GM12878 (cell line): ENCODE results near the gene ANP32B. TPM values are rescaled to one million over a fixed set of nuclear protein-coding genes. Genes with fewer than 3 reads are reported as not detected.

Experiments
- BRCA1 ChIP-seq: IDR thresholded peaks from 2 replicates; pipeline ENCODE4 v1.6.1; 2011; ENCODE audit warnings: low read depth, low read length, improper control_type of control experiment
- CHD2 ChIP-seq: IDR thresholded peaks from 2 replicates; pipeline ENCODE4 v1.6.1; 2011; ENCODE audit warnings: low read depth, low read length, improper control_type of control experiment, borderline replicate concordance
- CHD4 ChIP-seq: fragments of 200-600 bp; sonication (generic); IDR thresholded peaks from 2 replicates; pipeline ENCODE4 v1.6.1; 2016; ENCODE audit warnings: mild to moderate bottlenecking
- MEF2B ChIP-seq: fragments of 450-650 bp; IDR thresholded peaks from 2 replicates; pipeline ENCODE4 v1.6.1; 2018; ENCODE audit warnings: mild to moderate bottlenecking, moderate library complexity; ENCODE audit not compliant: partially characterized antibody, poor library complexity, severe bottlenecking
- MTA2 ChIP-seq: fragments of 450-650 bp; IDR thresholded peaks from 2 replicates; pipeline ENCODE4 v1.6.1; 2016; ENCODE audit warnings: low read depth, mild to moderate bottlenecking, moderate library complexity
- MYB ChIP-seq: fragments of 150-350 bp; IDR thresholded peaks from 2 replicates; pipeline ENCODE4 v1.6.1; 2014; ENCODE audit warnings: mild to moderate bottlenecking, low read depth, low read length, borderline replicate concordance
- PAX5 ChIP-seq: IDR thresholded peaks from 2 replicates; pipeline ENCODE4 v1.6.1; 2011; ENCODE audit warnings: low read depth, low read length, borderline replicate concordance
- SRF ChIP-seq, 2 experiments: IDR thresholded peaks; 2 replicates each; pipeline ENCODE4 v1.6.1; 2011; ENCODE audit warnings: low read depth in 2 of 2, low read length in 2 of 2, mild to moderate bottlenecking in 1 of 2, moderate library complexity in 1 of 2
- SUPT20H ChIP-seq: IDR thresholded peaks from 2 replicates; pipeline ENCODE4 v1.6.1; 2011; ENCODE audit warnings: low read depth, mild to moderate bottlenecking, low read length, moderate library complexity, borderline replicate concordance; ENCODE audit not compliant: control insufficient read depth
- YBX1 ChIP-seq: fragments of 450-650 bp; IDR thresholded peaks from 2 replicates; pipeline ENCODE4 v1.6.1; 2016; ENCODE audit warnings: antibody characterized with exemption
- polyA plus RNA-seq, 11 experiments: library from polyadenylated mRNA; depleted of rRNA in 4 of 11; unstranded in 6 of 11; stranded (reverse) in 5 of 11; fragments of >200 nt; fragmentation: Nextera tagmentation in 4 of 11; fragmentation: Illumina TruSeq in 1 of 11; extraction: Ambion mirVana in 4 of 11; extraction: Trizol in 1 of 11; gene quantifications; 1 replicate in 1 of 11; 2 replicates in 10 of 11; pipeline versions ENCODE4 v1.2.1 to v1.2.3, GENCODE V29; 2011 to 2016; ENCODE audit warnings: inconsistent platforms in 2 of 11, missing spikeins in 2 of 11, low read depth in 1 of 11
- total RNA-seq, 4 experiments: library from RNA; depleted of rRNA in 3 of 4; stranded (reverse); fragments of >200 nt in 3 of 4; fragmentation: Illumina TruSeq in 1 of 4; extraction: Trizol in 1 of 4; gene quantifications; 2 replicates each; pipeline versions ENCODE4 v1.2.1 to v1.2.3, GENCODE V29; 2013 to 2021
- TF ChIP-seq, protein P1 (sequence below): IDR thresholded peaks from 2 replicates; pipeline ENCODE4 v1.6.1; 2012; ENCODE audit warnings: mild to moderate bottlenecking, low read depth, low read length
- TF ChIP-seq, protein P2 (sequence below): fragments of 450-650 bp; IDR thresholded peaks from 2 replicates; pipeline ENCODE4 v1.6.1; 2016; ENCODE audit warnings: mild to moderate bottlenecking
- TF ChIP-seq, protein P3 (sequence below): fragments of 450-650 bp; formaldehyde crosslinking; IDR thresholded peaks from 2 replicates; pipeline ENCODE4 v1.5.0; 2022; ENCODE audit warnings: mild to moderate bottlenecking, missing genetic modification characterization
- TF ChIP-seq, protein P4 (sequence below): fragments of 450-650 bp; formaldehyde crosslinking; IDR thresholded peaks from 2 replicates; pipeline ENCODE4 v1.4.0; 2020; ENCODE audit warnings: mild to moderate bottlenecking, moderate library complexity

ANP32B gene
- total and polyA plus RNA-seq, 10 of the 15 experiments (the other 5 are each of a cell fraction or from before 2014, with no cell fraction given): 24.5 to 419 (median 171) TPM

DNA sequence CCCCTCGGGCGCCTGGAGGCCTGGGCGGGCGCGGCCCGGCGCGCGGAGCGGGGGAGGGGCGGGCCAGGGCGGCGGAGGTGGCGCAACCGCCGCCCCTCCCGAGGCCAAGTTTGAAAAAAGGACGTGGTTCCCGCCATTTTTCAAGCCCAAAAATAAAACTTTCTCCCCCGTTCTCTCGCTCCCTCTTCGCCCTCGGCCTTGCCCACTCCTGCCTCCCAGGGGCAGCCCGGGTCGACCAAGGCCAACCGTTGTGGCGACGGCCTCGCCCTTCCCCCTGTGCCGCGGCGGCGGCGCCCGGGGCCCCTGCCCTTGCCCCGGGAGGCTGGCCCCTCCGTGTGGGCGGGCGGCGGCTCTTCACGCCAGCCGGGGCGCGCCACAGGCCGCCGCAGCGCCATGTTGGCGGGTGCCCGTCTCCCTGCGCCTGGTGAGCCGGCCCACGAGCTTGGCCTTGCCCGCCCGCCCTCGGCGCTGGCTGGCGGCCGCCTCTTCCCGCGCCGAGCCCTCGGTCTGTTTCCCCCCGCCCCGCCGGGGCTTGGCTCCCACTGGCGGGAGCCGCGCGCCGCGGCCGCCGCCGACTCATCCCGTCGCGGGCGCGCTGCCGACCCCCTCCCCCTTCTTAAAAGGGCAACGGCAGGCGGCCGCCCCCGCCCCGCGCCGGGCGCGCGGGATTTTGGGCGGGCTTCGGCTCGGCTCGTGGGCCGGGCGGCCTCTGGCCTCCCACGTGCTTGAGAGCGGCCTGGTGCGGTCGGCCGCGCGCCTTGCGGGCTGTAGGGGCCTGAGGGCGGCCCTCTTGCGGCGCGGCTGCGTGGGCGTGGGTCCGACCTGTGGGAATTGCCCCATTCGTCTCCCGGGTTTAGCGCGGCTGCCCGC is 1.3 kb downstream of the ANP32B start (continued):
- no peak for TF ChIP-seq SRF (IDR thresholded peaks at IDR 0.05; ENCODE audit: low read depth in 2 of 2, low read length in 2 of 2)
- peak; percentile 15; the same call in 1 of the 2 replicates for TF ChIP-seq CHD2
- no peak for TF ChIP-seq MYB
- peak; percentile 17; the same call in 1 of the 2 replicates for TF ChIP-seq PAX5
- no peak for TF ChIP-seq SUPT20H
- no peak for TF ChIP-seq CHD4
- no peak for TF ChIP-seq MTA2
- no peak for TF ChIP-seq YBX1
- TF ChIP-seq MEF2B: no peak
- TF ChIP-seq, protein P1, sequence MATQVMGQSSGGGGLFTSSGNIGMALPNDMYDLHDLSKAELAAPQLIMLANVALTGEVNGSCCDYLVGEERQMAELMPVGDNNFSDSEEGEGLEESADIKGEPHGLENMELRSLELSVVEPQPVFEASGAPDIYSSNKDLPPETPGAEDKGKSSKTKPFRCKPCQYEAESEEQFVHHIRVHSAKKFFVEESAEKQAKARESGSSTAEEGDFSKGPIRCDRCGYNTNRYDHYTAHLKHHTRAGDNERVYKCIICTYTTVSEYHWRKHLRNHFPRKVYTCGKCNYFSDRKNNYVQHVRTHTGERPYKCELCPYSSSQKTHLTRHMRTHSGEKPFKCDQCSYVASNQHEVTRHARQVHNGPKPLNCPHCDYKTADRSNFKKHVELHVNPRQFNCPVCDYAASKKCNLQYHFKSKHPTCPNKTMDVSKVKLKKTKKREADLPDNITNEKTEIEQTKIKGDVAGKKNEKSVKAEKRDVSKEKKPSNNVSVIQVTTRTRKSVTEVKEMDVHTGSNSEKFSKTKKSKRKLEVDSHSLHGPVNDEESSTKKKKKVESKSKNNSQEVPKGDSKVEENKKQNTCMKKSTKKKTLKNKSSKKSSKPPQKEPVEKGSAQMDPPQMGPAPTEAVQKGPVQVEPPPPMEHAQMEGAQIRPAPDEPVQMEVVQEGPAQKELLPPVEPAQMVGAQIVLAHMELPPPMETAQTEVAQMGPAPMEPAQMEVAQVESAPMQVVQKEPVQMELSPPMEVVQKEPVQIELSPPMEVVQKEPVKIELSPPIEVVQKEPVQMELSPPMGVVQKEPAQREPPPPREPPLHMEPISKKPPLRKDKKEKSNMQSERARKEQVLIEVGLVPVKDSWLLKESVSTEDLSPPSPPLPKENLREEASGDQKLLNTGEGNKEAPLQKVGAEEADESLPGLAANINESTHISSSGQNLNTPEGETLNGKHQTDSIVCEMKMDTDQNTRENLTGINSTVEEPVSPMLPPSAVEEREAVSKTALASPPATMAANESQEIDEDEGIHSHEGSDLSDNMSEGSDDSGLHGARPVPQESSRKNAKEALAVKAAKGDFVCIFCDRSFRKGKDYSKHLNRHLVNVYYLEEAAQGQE: no peak
- TF ChIP-seq BRCA1: no peak
- TF ChIP-seq, protein P2, sequence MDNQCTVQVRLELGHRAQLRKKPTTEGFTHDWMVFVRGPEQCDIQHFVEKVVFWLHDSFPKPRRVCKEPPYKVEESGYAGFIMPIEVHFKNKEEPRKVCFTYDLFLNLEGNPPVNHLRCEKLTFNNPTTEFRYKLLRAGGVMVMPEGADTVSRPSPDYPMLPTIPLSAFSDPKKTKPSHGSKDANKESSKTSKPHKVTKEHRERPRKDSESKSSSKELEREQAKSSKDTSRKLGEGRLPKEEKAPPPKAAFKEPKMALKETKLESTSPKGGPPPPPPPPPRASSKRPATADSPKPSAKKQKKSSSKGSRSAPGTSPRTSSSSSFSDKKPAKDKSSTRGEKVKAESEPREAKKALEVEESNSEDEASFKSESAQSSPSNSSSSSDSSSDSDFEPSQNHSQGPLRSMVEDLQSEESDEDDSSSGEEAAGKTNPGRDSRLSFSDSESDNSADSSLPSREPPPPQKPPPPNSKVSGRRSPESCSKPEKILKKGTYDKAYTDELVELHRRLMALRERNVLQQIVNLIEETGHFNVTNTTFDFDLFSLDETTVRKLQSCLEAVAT: no peak
- TF ChIP-seq, protein P3, sequence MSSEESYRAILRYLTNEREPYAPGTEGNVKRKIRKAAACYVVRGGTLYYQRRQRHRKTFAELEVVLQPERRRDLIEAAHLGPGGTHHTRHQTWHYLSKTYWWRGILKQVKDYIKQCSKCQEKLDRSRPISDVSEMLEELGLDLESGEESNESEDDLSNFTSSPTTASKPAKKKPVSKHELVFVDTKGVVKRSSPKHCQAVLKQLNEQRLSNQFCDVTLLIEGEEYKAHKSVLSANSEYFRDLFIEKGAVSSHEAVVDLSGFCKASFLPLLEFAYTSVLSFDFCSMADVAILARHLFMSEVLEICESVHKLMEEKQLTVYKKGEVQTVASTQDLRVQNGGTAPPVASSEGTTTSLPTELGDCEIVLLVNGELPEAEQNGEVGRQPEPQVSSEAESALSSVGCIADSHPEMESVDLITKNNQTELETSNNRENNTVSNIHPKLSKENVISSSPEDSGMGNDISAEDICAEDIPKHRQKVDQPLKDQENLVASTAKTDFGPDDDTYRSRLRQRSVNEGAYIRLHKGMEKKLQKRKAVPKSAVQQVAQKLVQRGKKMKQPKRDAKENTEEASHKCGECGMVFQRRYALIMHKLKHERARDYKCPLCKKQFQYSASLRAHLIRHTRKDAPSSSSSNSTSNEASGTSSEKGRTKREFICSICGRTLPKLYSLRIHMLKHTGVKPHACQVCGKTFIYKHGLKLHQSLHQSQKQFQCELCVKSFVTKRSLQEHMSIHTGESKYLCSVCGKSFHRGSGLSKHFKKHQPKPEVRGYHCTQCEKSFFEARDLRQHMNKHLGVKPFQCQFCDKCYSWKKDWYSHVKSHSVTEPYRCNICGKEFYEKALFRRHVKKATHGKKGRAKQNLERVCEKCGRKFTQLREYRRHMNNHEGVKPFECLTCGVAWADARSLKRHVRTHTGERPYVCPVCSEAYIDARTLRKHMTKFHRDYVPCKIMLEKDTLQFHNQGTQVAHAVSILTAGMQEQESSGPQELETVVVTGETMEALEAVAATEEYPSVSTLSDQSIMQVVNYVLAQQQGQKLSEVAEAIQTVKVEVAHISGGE (CRISPR knock-in tag): no peak
- TF ChIP-seq, protein P4, sequence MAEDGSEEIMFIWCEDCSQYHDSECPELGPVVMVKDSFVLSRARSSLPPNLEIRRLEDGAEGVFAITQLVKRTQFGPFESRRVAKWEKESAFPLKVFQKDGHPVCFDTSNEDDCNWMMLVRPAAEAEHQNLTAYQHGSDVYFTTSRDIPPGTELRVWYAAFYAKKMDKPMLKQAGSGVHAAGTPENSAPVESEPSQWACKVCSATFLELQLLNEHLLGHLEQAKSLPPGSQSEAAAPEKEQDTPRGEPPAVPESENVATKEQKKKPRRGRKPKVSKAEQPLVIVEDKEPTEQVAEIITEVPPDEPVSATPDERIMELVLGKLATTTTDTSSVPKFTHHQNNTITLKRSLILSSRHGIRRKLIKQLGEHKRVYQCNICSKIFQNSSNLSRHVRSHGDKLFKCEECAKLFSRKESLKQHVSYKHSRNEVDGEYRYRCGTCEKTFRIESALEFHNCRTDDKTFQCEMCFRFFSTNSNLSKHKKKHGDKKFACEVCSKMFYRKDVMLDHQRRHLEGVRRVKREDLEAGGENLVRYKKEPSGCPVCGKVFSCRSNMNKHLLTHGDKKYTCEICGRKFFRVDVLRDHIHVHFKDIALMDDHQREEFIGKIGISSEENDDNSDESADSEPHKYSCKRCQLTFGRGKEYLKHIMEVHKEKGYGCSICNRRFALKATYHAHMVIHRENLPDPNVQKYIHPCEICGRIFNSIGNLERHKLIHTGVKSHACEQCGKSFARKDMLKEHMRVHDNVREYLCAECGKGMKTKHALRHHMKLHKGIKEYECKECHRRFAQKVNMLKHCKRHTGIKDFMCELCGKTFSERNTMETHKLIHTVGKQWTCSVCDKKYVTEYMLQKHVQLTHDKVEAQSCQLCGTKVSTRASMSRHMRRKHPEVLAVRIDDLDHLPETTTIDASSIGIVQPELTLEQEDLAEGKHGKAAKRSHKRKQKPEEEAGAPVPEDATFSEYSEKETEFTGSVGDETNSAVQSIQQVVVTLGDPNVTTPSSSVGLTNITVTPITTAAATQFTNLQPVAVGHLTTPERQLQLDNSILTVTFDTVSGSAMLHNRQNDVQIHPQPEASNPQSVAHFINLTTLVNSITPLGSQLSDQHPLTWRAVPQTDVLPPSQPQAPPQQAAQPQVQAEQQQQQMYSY (CRISPR knock-in tag): no peak
